HCT116 (cell line): ENCODE measurements around the gene PTCH2. TPM values are rescaled to one million over a fixed set of nuclear protein-coding genes. Genes with fewer than 3 reads are reported as not detected.

Experiments used
- total RNA-seq: library from RNA; stranded (reverse); gene quantifications from one replicate; pipeline ENCODE4 v1.2.1, GENCODE V29; 2021; ENCODE audit not compliant: unreplicated experiment

PTCH2 gene
- total RNA-seq, 1 experiment from 2014 or later, result 1.3 TPM

Other genes with a start within 250 kb of the PTCH2 start
- gene TMEM53, start 168.8 kb downstream of the PTCH2 start, total RNA-seq, result 10.8 TPM
- 3.2 TPM for gene ARMH1, start 168.5 kb downstream of the PTCH2 start, total RNA-seq
- gene RNU5D-1, start 112.1 kb downstream of the PTCH2 start, total RNA-seq, result not detected
- gene KIF2C, start 103.4 kb downstream of the PTCH2 start, total RNA-seq, result 92.6 TPM
- gene RPS8, start 67.7 kb downstream of the PTCH2 start, total RNA-seq, result 2,296 TPM
- 0.52 TPM for gene BEST4, start 55.1 kb downstream of the PTCH2 start, total RNA-seq
- gene PLK3, start 42.9 kb downstream of the PTCH2 start, total RNA-seq, result 56.1 TPM
- gene DYNLT4, start 35.9 kb downstream of the PTCH2 start, total RNA-seq, result 0.96 TPM
- gene BTBD19, start 34.7 kb downstream of the PTCH2 start, total RNA-seq, result 11.6 TPM
- 17.7 TPM for gene EIF2B3, start 143.3 kb upstream of the PTCH2 start, total RNA-seq
- gene HECTD3, start 168.1 kb upstream of the PTCH2 start, total RNA-seq, result 25.5 TPM
- gene UROD, start 169.0 kb upstream of the PTCH2 start, total RNA-seq, result 73.7 TPM